Right kidney (tissue), 9 donors: Measurements from ENCODE around the gene SLC16A13.
"Not testable (repeated sequence)": the region's sequence is repeated elsewhere in the genome, so short reads cannot be mapped to it uniquely, and the experiment has no call there.

Source experiments
- DNase-seq: peaks from one replicate; pipeline ENCODE4 v3.0.0-alpha.2; 2016
- long read RNA-seq, 8 donors: transcript quantifications; one replicate each; lab custom pipeline, GENCODE V29; 2026

The SLC16A13 gene
- long read RNA-seq, donor 1 = 0 reads
- long read RNA-seq, donor 2, partial matches to known transcripts = 0 of 1 reads
- long read RNA-seq, donor 2, other reads (novel, unspliced or antisense) = 0 of 1 reads
- long read RNA-seq, donor 3 = 0 reads
- long read RNA-seq, donor 4 = 0 reads
- long read RNA-seq, donor 5 = 0 reads
- long read RNA-seq, donor 6 = 0 reads
- long read RNA-seq, donor 7 = 0 reads
- long read RNA-seq, donor 8 = 0 reads

GRCh38 chr17:7035591-7036368, at the start of gene SLC16A13:
TSS of gene SLC16A13 (plus strand) at chr17:7036015. CDS start at chr17:7036383, 368 bp downstream.
- peak; percentile 96 for DNase-seq

GRCh38 chr17:6986676-6987075, 49.1 kb upstream of the SLC16A13 start:
- no peak for DNase-seq

GRCh38 chr17:6989779-6990178, 46.0 kb upstream of the SLC16A13 start:
- DNase-seq = no peak

- not testable (repeated sequence) for DNase-seq
These were observed 42.2 kb upstream of the SLC16A13 start for GRCh38 chr17:6993613-6994056.

GRCh38 chr17:6994118-6994598, 41.7 kb upstream of the SLC16A13 start:
- no peak for DNase-seq

GRCh38 chr17:6994666-6995256, 41.1 kb upstream of the SLC16A13 start:
- no peak for DNase-seq

- peak; percentile 64 for DNase-seq
These were observed 40.1 kb upstream of the SLC16A13 start, which contains the start of gene ALOX12 for GRCh38 chr17:6995500-6996255. TSS of gene ALOX12 (plus strand) at chr17:6996049. CDS start at chr17:6996118, 69 bp downstream.

GRCh38 chr17:6996256-6997011, 39.4 kb upstream of the SLC16A13 start:
- peak; percentile 39 for DNase-seq

- no peak for DNase-seq
These were observed 38.6 kb upstream of the SLC16A13 start for GRCh38 chr17:6997171-6997570.

- DNase-seq = no peak
These were observed 36.8 kb upstream of the SLC16A13 start for GRCh38 chr17:6998855-6999508.

GRCh38 chr17:7001318-7001961, 34.4 kb upstream of the SLC16A13 start:
- DNase-seq = no peak

GRCh38 chr17:7002288-7003047, 33.3 kb upstream of the SLC16A13 start:
- DNase-seq = no peak

- DNase-seq = no peak
These were observed 32.1 kb upstream of the SLC16A13 start for GRCh38 chr17:7003745-7004144.

- DNase-seq = peak; percentile 54
These were observed 31.2 kb upstream of the SLC16A13 start for GRCh38 chr17:7004398-7005253.

GRCh38 chr17:7005716-7006115, 30.1 kb upstream of the SLC16A13 start:
- DNase-seq = no peak

- DNase-seq = no peak
These were observed 28.7 kb upstream of the SLC16A13 start for GRCh38 chr17:7007143-7007542.

GRCh38 chr17:7010523-7010922, 25.3 kb upstream of the SLC16A13 start:
- no peak for DNase-seq

GRCh38 chr17:7011415-7011814, 24.4 kb upstream of the SLC16A13 start:
- no peak for DNase-seq

GRCh38 chr17:7011942-7012254, 23.9 kb upstream of the SLC16A13 start:
- DNase-seq = no peak
